Gastrocnemius medialis (tissue), 4 donors: Measurements from ENCODE around the gene TBX20. TPM values are rescaled to one million over a fixed set of nuclear protein-coding genes. Genes with fewer than 3 reads are reported as not detected.

ENCODE experiments used
- ATAC-seq, 2 donors: fragments of 150-250 bp; one replicate each; pipeline ENCODE4 v1.9.1; 2016
- DNase-seq, 2 donors: peaks; one replicate each; pipeline ENCODE4 v3.0.0-alpha.2; 2019
- H3K27ac ChIP-seq, 4 donors: fragments of 200-600 bp; sonication (generic); 1 replicate in 1 of 4; 2 replicates in 3 of 4; pipeline ENCODE4 v1.5.1; 2016 to 2018; ENCODE audit warnings: mild to moderate bottlenecking in 2 of 4, moderate library complexity in 1 of 4
- H3K27me3 ChIP-seq, 3 donors: fragments of 200-600 bp; sonication (generic) in 2 of 3; 1 replicate in 1 of 3; 2 replicates in 2 of 3; pipeline versions ENCODE4 v1.5.1 to v1.6.0; 2016 to 2019; ENCODE audit warnings: mild to moderate bottlenecking in 1 of 3, moderate library complexity in 1 of 3
- H3K36me3 ChIP-seq, 2 donors: fragments of 200-600 bp; sonication (generic) in 1 of 2; one replicate each; pipeline ENCODE4 v1.5.1; 2017 to 2018
- H3K4me1 ChIP-seq, 2 donors: fragments of 200-600 bp; sonication (generic) in 1 of 2; one replicate each; pipeline ENCODE4 v1.5.1; 2016 to 2017; ENCODE audit warnings: mild to moderate bottlenecking in 2 of 2
- H3K4me3 ChIP-seq, 4 donors: fragments of 200-600 bp; sonication (generic) in 3 of 4; 1 replicate in 1 of 4; 2 replicates in 3 of 4; pipeline ENCODE4 v1.5.1; 2016 to 2019; ENCODE audit warnings: mild to moderate bottlenecking in 2 of 4
- H3K9me3 ChIP-seq, 3 donors: fragments of 200-600 bp; sonication (generic) in 2 of 3; 1 replicate in 1 of 3; 2 replicates in 2 of 3; pipeline ENCODE4 v1.5.1; 2016 to 2019
- CTCF ChIP-seq, 5 experiments: fragments of 450-650 bp in 3 of 5; fragments of 200-600 bp in 2 of 5; sonication (generic) in 2 of 5; IDR thresholded peaks in 4 of 5; conservative IDR thresholded peaks in 1 of 5; 1 replicate in 4 of 5; 2 replicates in 1 of 5; pipeline ENCODE4 v1.5.1; 2016 to 2019; ENCODE audit warnings: antibody characterized with exemption in 5 of 5, mild to moderate bottlenecking in 3 of 5, moderate library complexity in 3 of 5
- POLR2A ChIP-seq, 2 donors: fragments of 450-650 bp; IDR thresholded peaks; one replicate each; pipeline ENCODE4 v1.6.1; 2017; ENCODE audit warnings: antibody characterized with exemption in 2 of 2, mild to moderate bottlenecking in 2 of 2, moderate library complexity in 2 of 2
- in situ Hi-C, 4 donors: fragments of 200-750 bp; cut with MboI; loops; one replicate each; pipeline versions ENCODE4 v1.15.0 to v1.8.0; 2017; ENCODE audit warnings: low sequenced_read_pairs in 4 of 4
- intact Hi-C: fragments of 100-400 bp; cut with DNase I; formaldehyde crosslinking; loops from one replicate; pipeline ENCODE4 v1.15.1; 2023; ENCODE audit warnings: low total_unique reads
- total RNA-seq, 4 donors: library from RNA; depleted of rRNA; stranded (reverse); fragments of >200 nt; gene quantifications; one replicate each; pipeline versions ENCODE4 v1.1.0 to v1.2.3, GENCODE V29; 2016

The TBX20 gene
- not detected for total RNA-seq

- in situ Hi-C loops = no loop called here
- ATAC-seq = no peak
- H3K4me3 ChIP-seq = peak within 1 kb of the TSS in 3 of 4 donors; percentile 37 to 45 (median 38)
- no peaks in the 10 kb centered on the region for H3K9me3 ChIP-seq
- H3K27ac ChIP-seq = no peak within 1 kb of the TSS
- intact Hi-C loops = no loop called here
- DNase-seq = no peak
- peaks cover 95 to 97% (median 96%) of the 10 kb centered on the region in 3 donors for H3K27me3 ChIP-seq
- TF ChIP-seq CTCF (IDR thresholded peaks at IDR 0.05 in 4 of 5, conservative IDR thresholded peaks at IDR 0.05 in 1 of 5) = no peak
- no peak for TF ChIP-seq POLR2A (IDR thresholded peaks at IDR 0.05)
- H3K36me3 ChIP-seq = no peaks in the 10 kb centered on the region
- no peaks in the 10 kb centered on the region for H3K4me1 ChIP-seq
Measured at GRCh38 chr7:35253710-35254495, at the start of gene TBX20. TBX20 (minus strand) TSS chr7:35254100; CDS start chr7:35253620, 480 bp downstream.

GRCh38 chr7:35289376-35289775 lies 35.5 kb upstream of the TBX20 start:
- Histone ChIP-seq H3K27ac (no peak overlapping the region), H3K9me3 (no peaks in the 10 kb centered on the region), H3K4me1 (no peaks in the 10 kb centered on the region), H3K36me3 (no peaks in the 10 kb centered on the region), H3K4me3 (no peak overlapping the region), H3K27me3 (no peaks in the 10 kb centered on the region)
- in situ Hi-C loops = no loop called here
- intact Hi-C loops = no loop called here
- no peak for ATAC-seq
- no peak for TF ChIP-seq POLR2A (IDR thresholded peaks at IDR 0.05)
- TF ChIP-seq CTCF (IDR thresholded peaks at IDR 0.05 in 4 of 5, conservative IDR thresholded peaks at IDR 0.05 in 1 of 5) = no peak
- no peak for DNase-seq

GRCh38 chr7:35286986-35287385 lies 33.1 kb upstream of the TBX20 start:
- H3K9me3 ChIP-seq = no peaks in the 10 kb centered on the region
- no peak for TF ChIP-seq POLR2A (IDR thresholded peaks at IDR 0.05)
- TF ChIP-seq CTCF (IDR thresholded peaks at IDR 0.05 in 4 of 5, conservative IDR thresholded peaks at IDR 0.05 in 1 of 5) = no peak
- DNase-seq (no peak), ATAC-seq (no peak)
- H3K36me3 ChIP-seq = no peaks in the 10 kb centered on the region
- no peaks in the 10 kb centered on the region for H3K27me3 ChIP-seq
- intact Hi-C loops (no loop called here), in situ Hi-C loops (no loop called here)
- no peak overlapping the region for H3K4me3 ChIP-seq
- no peak overlapping the region for H3K27ac ChIP-seq
- no peaks in the 10 kb centered on the region for H3K4me1 ChIP-seq

- H3K4me1 ChIP-seq = no peaks in the 10 kb centered on the region
- no peak overlapping the region for H3K27ac ChIP-seq
- no peak for TF ChIP-seq CTCF (IDR thresholded peaks at IDR 0.05 in 4 of 5, conservative IDR thresholded peaks at IDR 0.05 in 1 of 5)
- no peak for TF ChIP-seq POLR2A (IDR thresholded peaks at IDR 0.05)
- H3K9me3 ChIP-seq = no peaks in the 10 kb centered on the region
- DNase-seq = no peak
- intact Hi-C loops = no loop called here
- no peaks in the 10 kb centered on the region for H3K36me3 ChIP-seq
- no peaks in the 10 kb centered on the region for H3K27me3 ChIP-seq
- no peak for ATAC-seq
- in situ Hi-C loops = no loop called here
- no peak overlapping the region for H3K4me3 ChIP-seq
Measured at GRCh38 chr7:35286422-35286821, 32.5 kb upstream of the TBX20 start.
